WTC11 (cell line): ENCODE results near the gene IFITM10. TPM values are rescaled to one million over a fixed set of nuclear protein-coding genes. Genes with fewer than 3 reads are reported as not detected.

ENCODE experiments used
- ATAC-seq: fragments of 200-7000 bp; cut with Tn5 transposase; 2 replicates; pipeline ENCODE4 v1.10.0; 2021; ENCODE audit warnings: mild to moderate bottlenecking, moderate library complexity
- CTCF ChIA-PET: fragments of 300-600 bp; sonication (Branson Sonifier 250); formaldehyde crosslinking; loops from one replicate; lab custom pipeline; 2021; ENCODE audit warnings: antibody characterized with exemption; lab: Charles Lee
- POLR2A ChIA-PET: fragments of 350-600 bp; sonication (Branson Sonifier 250); formaldehyde crosslinking; loops from one replicate; lab custom pipeline; 2021; ENCODE audit warnings: antibody characterized with exemption; lab: Charles Lee
- DNase-seq: peaks from one replicate; pipeline ENCODE4 v3.0.0; 2021; ENCODE audit warnings: low spot score
- H3K27ac Mint-ChIP-seq: 2 replicates; pipeline ENCODE4 v1.8.0; 2021; ENCODE audit warnings: mixed read lengths
- H3K27me3 Mint-ChIP-seq: 2 replicates; pipeline ENCODE4 v1.8.0; 2021; ENCODE audit warnings: low read depth, mild to moderate bottlenecking, moderate library complexity, mixed read lengths
- H3K36me3 Mint-ChIP-seq: 2 replicates; pipeline ENCODE4 v1.8.0; 2021; ENCODE audit warnings: mixed read lengths
- H3K4me1 Mint-ChIP-seq: 2 replicates; pipeline ENCODE4 v1.8.0; 2022; ENCODE audit warnings: mixed read lengths
- H3K4me3 Mint-ChIP-seq: 2 replicates; pipeline ENCODE4 v1.8.0; 2021; ENCODE audit warnings: mild to moderate bottlenecking, moderate library complexity, mixed read lengths
- H3K9me3 Mint-ChIP-seq: 2 replicates; pipeline ENCODE4 v1.8.0; 2021; ENCODE audit warnings: mixed read lengths
- CDX4 ChIP-seq: fragments of 250-450 bp; sonication (Bioruptor Pico); IDR thresholded peaks from 2 replicates; pipeline ENCODE4 v1.9.0; 2021; ENCODE audit warnings: moderate library complexity, mild to moderate bottlenecking, inconsistent platforms, borderline replicate concordance
- CTCF ChIP-seq: fragments of 200-600 bp; IDR thresholded peaks from 2 replicates; pipeline ENCODE4 v1.8.0; 2022; ENCODE audit warnings: antibody characterized with exemption
- E2F5 ChIP-seq: sonication (generic); formaldehyde crosslinking; IDR thresholded peaks from 2 replicates; pipeline ENCODE4 v1.8.1; 2022; ENCODE audit warnings: mild to moderate bottlenecking, moderate library complexity, missing genetic modification reagents
- FOXJ3 ChIP-seq: sonication (generic); formaldehyde crosslinking; IDR thresholded peaks from 2 replicates; pipeline ENCODE4 v1.9.0; 2021; ENCODE audit warnings: missing genetic modification reagents, mild to moderate bottlenecking, borderline replicate concordance
- FOXK1 ChIP-seq: sonication (generic); formaldehyde crosslinking; IDR thresholded peaks from 2 replicates; pipeline ENCODE4 v1.8.0; 2022; ENCODE audit warnings: mild to moderate bottlenecking, moderate library complexity, missing genetic modification reagents
- JAZF1 ChIP-seq: fragments of 250-450 bp; sonication (Bioruptor Pico); IDR thresholded peaks from 2 replicates; pipeline ENCODE4 v1.9.0; 2021; ENCODE audit warnings: moderate library complexity, mild to moderate bottlenecking, inconsistent platforms
- TCF7 ChIP-seq: sonication (generic); formaldehyde crosslinking; IDR thresholded peaks from 2 replicates; pipeline ENCODE4 v1.8.0; 2022; ENCODE audit warnings: mild to moderate bottlenecking, low read depth, missing genetic modification reagents, moderate library complexity
- ZNF219 ChIP-seq: sonication (generic); formaldehyde crosslinking; IDR thresholded peaks from 2 replicates; pipeline ENCODE4 v1.8.0; 2023; ENCODE audit warnings: missing genetic modification reagents, mild to moderate bottlenecking, borderline replicate concordance
- ZNF671 ChIP-seq: fragments of 250-450 bp; sonication (Bioruptor Pico); IDR thresholded peaks from 2 replicates; pipeline ENCODE4 v1.8.0; 2021; ENCODE audit warnings: mild to moderate bottlenecking
- total RNA-seq: library from RNA; stranded (reverse); gene quantifications from 3 replicates; pipeline ENCODE4 v1.2.3, GENCODE V29; 2021
- TF ChIP-seq, protein P1 (sequence below): sonication (generic); formaldehyde crosslinking; IDR thresholded peaks from 2 replicates; pipeline ENCODE4 v1.8.1; 2023; ENCODE audit warnings: mild to moderate bottlenecking, missing genetic modification reagents
- TF ChIP-seq, protein P2 (sequence below): sonication (generic); formaldehyde crosslinking; IDR thresholded peaks from 2 replicates; pipeline ENCODE4 v1.8.1; 2023; ENCODE audit warnings: mild to moderate bottlenecking, missing genetic modification reagents, moderate library complexity

Gene IFITM10
- total RNA-seq, 1 experiment from 2014 or later = 1.7 TPM

- DNase-seq = no peak
- peaks cover 7% of the 10 kb centered on the region for H3K9me3 Mint-ChIP-seq
Observed at GRCh38 chr11:1784761-1785650, 34.6 kb upstream of the IFITM10 start.

DNA sequence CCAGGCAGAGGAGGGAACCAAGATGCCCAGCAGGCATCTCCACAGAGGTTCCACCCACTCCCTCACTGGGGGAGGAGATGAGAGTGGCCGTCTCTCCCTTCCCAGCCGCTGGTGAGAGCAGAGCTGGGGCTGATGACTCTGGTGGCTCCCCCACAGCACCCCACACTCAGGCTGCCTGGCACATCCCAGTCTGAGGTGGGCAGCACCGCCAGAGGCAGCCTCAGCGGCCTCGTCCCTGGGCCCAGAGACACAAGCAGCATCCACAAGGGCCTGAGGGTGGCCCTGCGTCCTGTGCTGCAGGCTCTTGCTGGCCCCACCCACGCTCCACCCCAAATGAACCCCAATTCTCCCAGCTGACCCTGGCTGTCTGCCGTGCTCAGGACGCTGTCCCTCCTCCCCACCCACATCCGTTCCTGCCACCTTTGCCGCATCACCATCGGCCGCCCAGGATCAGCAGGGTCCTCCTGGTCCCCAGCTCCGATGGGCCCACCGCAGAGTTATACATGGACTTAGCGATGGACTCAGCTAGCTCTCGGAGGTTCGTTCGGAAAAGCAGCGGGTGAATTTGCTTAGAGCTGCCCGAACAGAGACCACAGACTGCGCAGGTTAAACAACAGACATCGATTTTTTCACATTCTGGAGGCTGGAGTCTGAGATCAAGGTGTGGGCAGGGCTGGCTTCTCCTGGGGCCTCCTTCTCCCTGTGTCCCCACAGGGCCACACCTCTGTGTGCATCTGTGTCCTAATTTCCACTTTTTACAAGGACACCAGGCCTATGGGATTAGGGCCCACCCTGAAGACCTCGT, 33.5 kb upstream of the IFITM10 start:
- no peak overlapping the region for H3K27ac Mint-ChIP-seq
- peaks cover 7% of the 10 kb centered on the region for H3K9me3 Mint-ChIP-seq
- ChIA-PET POLR2A (no interaction called here), CTCF (interaction anchor here (1.1 to 1.2 kb wide), 2 partner anchors 41 to 131 kb away, joined by 3 to 4 read pairs; no protein-coding TSS in a partner anchor)
- ATAC-seq (no peak), DNase-seq (no peak)
- TF ChIP-seq, protein P1, sequence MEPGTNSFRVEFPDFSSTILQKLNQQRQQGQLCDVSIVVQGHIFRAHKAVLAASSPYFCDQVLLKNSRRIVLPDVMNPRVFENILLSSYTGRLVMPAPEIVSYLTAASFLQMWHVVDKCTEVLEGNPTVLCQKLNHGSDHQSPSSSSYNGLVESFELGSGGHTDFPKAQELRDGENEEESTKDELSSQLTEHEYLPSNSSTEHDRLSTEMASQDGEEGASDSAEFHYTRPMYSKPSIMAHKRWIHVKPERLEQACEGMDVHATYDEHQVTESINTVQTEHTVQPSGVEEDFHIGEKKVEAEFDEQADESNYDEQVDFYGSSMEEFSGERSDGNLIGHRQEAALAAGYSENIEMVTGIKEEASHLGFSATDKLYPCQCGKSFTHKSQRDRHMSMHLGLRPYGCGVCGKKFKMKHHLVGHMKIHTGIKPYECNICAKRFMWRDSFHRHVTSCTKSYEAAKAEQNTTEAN (CRISPR knock-in tag) = no peak
- TF ChIP-seq CTCF (no peak), E2F5 (no peak)
- H3K4me1 Mint-ChIP-seq = no peaks in the 10 kb centered on the region
- H3K36me3 Mint-ChIP-seq = no peaks in the 10 kb centered on the region
- H3K4me3 Mint-ChIP-seq = no peak overlapping the region
- peaks cover 12% of the 10 kb centered on the region; the same call in 1 of the 2 replicates for H3K27me3 Mint-ChIP-seq

More at GRCh38 chr11:1784761-1785650, 34.6 kb upstream of the IFITM10 start:
- Mint-ChIP-seq H3K4me1 (no peaks in the 10 kb centered on the region), H3K27me3 (peaks cover 12% of the 10 kb centered on the region), H3K36me3 (no peaks in the 10 kb centered on the region)
- ChIA-PET POLR2A (interaction anchor here (0.6 kb wide), 1 partner anchor 38 kb away, joined by 3 read pairs; no protein-coding TSS in a partner anchor), CTCF (interaction anchor here (0.6 to 2.1 kb wide), 12 partner anchors 12 to 371 kb away, joined by 3 to 11 read pairs (median 5); partner anchors contain the start of gene IFITM10)
- no peak for ATAC-seq
- TF ChIP-seq ZNF671 (CRISPR knock-in tag) (no peak), TCF7 (CRISPR knock-in tag) (no peak), JAZF1 (CRISPR knock-in tag) (no peak), ZNF219 (CRISPR knock-in tag) (no peak), FOXJ3 (CRISPR knock-in tag) (no peak), FOXK1 (CRISPR knock-in tag) (no peak), CDX4 (CRISPR knock-in tag) (no peak)
- TF ChIP-seq, protein P2, sequence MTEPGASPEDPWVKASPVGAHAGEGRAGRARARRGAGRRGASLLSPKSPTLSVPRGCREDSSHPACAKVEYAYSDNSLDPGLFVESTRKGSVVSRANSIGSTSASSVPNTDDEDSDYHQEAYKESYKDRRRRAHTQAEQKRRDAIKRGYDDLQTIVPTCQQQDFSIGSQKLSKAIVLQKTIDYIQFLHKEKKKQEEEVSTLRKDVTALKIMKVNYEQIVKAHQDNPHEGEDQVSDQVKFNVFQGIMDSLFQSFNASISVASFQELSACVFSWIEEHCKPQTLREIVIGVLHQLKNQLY (CRISPR knock-in tag) = no peak
- TF ChIP-seq, all 79 proteins: peak for 0
- Mint-ChIP-seq H3K4me3 (no peak overlapping the region), H3K27ac (no peak overlapping the region)
